ENCODE measurements around the gene NKG7.

The NKG7 gene

GRCh38 chr19:51359294-51359693 lies 13.2 kb downstream of the NKG7 start:
- no peak overlapping the region for H3K4me3 ChIP-seq (ENCODE audit: low read length)
- TF ChIP-seq CTCF (IDR thresholded peaks at IDR 0.05; ENCODE audit: insufficient read depth, low read depth, low read length, missing control alignments), result no peak
- peak; percentile 89 for DNase-seq (ENCODE audit: low read depth)

- no peak for DNase-seq (ENCODE audit: low read depth)
- TF ChIP-seq CTCF (IDR thresholded peaks at IDR 0.05; ENCODE audit: insufficient read depth, low read depth, low read length, missing control alignments), result no peak
- H3K4me3 ChIP-seq (ENCODE audit: low read length), result no peak overlapping the region
These were observed 14.5 kb downstream of the NKG7 start for GRCh38 chr19:51357952-51358351.

- DNase-seq (ENCODE audit: low read depth), result no peak
- no peak for TF ChIP-seq CTCF (IDR thresholded peaks at IDR 0.05; ENCODE audit: insufficient read depth, low read depth, low read length, missing control alignments)
These were observed 16.2 kb downstream of the NKG7 start for GRCh38 chr19:51356159-51356801.

GRCh38 chr19:51354742-51355148 lies 17.7 kb downstream of the NKG7 start:
- DNase-seq (ENCODE audit: low read depth), result no peak
- no peak overlapping the region for H3K4me3 ChIP-seq (ENCODE audit: low read length)
- TF ChIP-seq CTCF (IDR thresholded peaks at IDR 0.05; ENCODE audit: insufficient read depth, low read depth, low read length, missing control alignments), result no peak

More at GRCh38 chr19:51356159-51356801, 16.2 kb downstream of the NKG7 start:
- no peak overlapping the region for H3K4me3 ChIP-seq (ENCODE audit: low read length)

GRCh38 chr19:51354103-51354741 lies 18.2 kb downstream of the NKG7 start:
- no peak for DNase-seq (ENCODE audit: low read depth)
- TF ChIP-seq CTCF (IDR thresholded peaks at IDR 0.05; ENCODE audit: insufficient read depth, low read depth, low read length, missing control alignments), result no peak
- no peak overlapping the region for H3K4me3 ChIP-seq (ENCODE audit: low read length)

- no peak overlapping the region for H3K4me3 ChIP-seq (ENCODE audit: low read length)
- DNase-seq (ENCODE audit: low read depth), result no peak
- no peak for TF ChIP-seq CTCF (IDR thresholded peaks at IDR 0.05; ENCODE audit: insufficient read depth, low read depth, low read length, missing control alignments)
These were observed 19.6 kb downstream of the NKG7 start for GRCh38 chr19:51352783-51353360.
